ENCODE measurements around the gene ZSWIM8.
"Not testable (repeated sequence)": the region's sequence is repeated elsewhere in the genome, so short reads cannot be mapped to it uniquely, and the experiment has no call there.

ZSWIM8 gene

DNA sequence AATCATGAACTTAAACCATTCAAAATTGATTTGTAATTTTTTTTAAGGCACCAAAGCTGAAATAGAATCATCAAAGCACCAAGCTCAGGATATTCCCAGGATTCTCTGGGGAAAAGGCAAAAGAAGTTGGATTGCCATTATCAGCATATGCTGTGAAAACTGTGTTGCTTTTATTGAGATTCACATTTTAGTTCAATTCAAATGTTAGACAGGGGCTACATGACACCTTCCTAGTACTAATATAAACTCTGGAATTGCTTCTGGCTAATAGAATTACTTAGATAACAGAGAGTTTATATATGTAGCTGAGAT is 30.3 kb downstream of the ZSWIM8 start:
- no peak for DNase-seq

GRCh38 chr10:73816917-73817729 is 31.7 kb downstream of the ZSWIM8 start:
- no peak for DNase-seq

- DNase-seq = no peak
These were observed 32.4 kb downstream of the ZSWIM8 start for GRCh38 chr10:73817826-73818225.

GRCh38 chr10:73818402-73818801 is 33.0 kb downstream of the ZSWIM8 start:
- DNase-seq = no peak

DNA sequence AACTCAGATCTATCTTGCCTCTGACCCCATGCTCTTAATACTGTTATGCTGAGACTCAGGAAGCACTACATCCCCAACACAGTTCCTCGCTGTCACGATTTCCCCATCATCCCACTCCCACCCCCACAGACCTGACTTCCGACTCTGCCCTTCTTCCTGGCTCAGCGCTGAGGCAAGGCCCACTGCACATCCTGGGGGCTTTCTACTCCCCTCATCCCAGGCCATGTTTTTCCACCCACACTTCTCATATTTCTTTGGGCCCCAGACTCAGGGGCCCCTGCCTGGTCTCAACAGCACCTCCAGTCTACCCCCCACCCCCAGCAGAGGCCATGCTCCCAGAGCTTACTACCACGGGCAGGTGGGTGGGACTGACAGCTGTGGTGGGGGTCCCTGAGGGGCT is 33.7 kb downstream of the ZSWIM8 start:
- DNase-seq = no peak

DNA sequence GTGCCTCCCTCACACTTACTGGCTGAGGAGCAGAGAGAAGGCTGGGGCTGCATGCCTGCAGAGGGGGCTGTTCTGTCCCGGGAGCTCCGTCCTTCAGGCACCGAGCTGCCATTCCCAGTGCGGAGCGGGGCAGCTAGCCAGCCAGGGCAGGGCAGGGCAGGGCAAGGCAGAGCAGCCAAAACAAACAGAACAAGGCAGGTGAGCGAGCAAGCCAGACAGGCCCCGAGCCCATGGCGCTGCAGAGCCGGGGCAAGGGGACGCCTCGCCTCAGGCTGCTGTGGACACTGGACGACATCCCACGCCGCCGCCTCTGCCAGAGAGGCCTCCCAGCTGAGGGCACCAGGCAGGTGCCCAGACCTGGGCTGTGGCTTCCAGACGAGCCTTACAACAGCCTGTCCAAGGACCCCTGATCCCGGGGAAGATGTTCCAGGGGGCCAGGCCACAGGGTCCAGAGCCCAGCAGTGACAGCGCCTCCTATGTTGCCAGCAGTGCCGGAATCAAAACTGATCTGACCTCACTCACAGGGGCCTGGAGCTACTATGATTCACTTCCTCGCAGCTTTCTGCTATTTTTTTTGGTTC is 34.2 kb downstream of the ZSWIM8 start:
- DNase-seq = no peak

DNA sequence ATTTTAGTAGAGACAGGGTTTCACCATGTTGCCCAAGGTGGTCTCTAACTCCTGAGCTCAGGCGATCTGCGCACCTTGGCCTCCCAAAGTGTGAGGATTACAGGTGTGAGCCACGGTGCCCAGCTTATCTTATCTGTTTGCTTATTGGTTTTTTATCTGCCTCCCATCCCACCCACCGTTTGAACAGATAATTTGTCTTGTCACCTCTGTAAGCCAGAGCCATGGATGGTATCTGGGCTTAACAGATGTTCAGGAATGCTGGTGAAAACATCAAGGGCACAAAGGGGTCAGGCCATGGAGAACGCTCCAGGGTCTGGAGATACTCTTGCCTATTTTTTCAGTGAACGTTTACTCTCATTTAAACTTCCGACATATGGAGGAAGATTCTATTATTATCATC is 38.0 kb downstream of the ZSWIM8 start:
- DNase-seq = no peak

DNA sequence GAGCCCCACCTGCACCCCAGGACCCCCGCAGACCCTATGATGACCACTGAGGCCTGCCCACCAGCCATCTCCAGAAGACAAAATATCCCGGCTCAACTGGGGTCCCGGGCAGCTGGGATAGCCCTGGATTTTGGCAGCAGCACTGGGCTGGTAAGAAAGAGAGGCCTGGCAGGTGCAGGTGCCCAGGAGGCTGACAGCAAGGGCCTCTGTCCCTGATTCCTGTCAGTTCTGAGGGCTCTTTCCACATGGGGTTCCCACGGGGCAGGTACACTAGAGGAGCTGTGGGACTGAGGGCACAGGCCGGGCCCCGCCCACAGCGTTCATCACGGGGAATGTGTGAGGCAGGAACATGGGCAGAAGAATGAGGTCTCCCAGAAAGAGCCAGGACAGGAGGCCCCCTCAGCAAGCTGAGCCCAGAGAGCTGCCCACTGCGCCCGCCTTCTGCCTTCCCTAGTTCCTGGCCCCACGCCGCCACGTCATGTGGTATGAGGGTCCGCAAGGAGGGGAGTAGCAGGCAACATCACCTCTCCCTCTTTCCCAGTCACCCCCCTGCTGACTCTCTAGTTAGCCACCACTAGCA is 38.8 kb downstream of the ZSWIM8 start:
- DNase-seq = no peak

- DNase-seq = no peak
These were observed 42.1 kb downstream of the ZSWIM8 start for GRCh38 chr10:73827346-73828089.

- no peak for DNase-seq
These were observed 42.8 kb downstream of the ZSWIM8 start for GRCh38 chr10:73828161-73828560.

GRCh38 chr10:73829090-73829489 is 43.7 kb downstream of the ZSWIM8 start:
- not testable (repeated sequence) for DNase-seq

DNA sequence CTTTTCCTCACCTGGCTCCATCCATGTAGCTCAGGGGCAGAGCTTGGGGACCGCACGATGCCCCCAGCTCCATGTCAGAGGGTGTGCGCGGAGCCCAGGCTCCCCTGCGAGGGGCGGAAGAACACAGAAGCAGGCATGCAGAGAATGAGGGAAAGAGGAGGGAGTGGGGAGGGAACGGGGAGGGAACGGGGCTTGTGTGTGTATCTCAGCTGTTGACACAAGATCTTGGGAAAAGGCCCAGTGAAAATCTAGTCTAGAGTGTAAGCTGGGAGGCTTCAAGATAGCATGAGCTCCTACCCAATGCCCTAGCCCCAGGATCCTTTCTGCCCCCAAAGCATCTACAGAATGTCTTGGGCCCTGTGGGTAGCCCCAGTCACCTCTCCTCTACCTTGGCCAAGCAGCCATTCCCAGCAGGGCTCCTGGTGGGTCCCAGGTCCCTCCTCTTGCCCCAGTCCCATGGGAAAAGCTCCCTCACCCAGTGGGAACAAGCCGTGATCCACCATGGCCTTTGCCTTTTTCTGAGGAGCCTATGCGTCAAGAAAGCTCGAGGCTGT is 51.1 kb downstream of the ZSWIM8 start:
- DNase-seq = no peak

DNA sequence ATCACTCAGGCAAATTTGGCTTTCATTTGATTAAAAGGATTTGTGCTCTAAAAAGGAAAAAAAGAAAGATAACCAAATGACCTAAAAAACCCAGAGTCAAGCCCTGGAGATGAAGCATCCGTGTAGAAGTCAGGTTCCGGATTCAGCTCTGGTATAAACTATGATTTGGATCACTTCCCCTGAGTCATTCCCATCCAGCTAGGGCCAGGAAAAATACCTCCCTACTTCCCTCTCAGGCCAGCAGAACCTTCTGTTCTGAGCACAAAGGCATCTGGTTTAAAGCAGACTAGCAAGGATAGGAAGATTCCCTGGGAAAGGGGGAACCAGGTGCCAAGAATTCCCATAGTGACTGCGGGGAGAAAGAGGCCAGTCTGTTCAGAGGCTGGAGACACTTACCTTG is 51.7 kb downstream of the ZSWIM8 start:
- DNase-seq = no peak

GRCh38 chr10:73838008-73838567 is 52.7 kb downstream of the ZSWIM8 start:
- no peak for DNase-seq

GRCh38 chr10:73838827-73839226 is 53.4 kb downstream of the ZSWIM8 start:
- DNase-seq = no peak

GRCh38 chr10:73839276-73839966 is 54.0 kb downstream of the ZSWIM8 start:
- no peak for DNase-seq

DNA sequence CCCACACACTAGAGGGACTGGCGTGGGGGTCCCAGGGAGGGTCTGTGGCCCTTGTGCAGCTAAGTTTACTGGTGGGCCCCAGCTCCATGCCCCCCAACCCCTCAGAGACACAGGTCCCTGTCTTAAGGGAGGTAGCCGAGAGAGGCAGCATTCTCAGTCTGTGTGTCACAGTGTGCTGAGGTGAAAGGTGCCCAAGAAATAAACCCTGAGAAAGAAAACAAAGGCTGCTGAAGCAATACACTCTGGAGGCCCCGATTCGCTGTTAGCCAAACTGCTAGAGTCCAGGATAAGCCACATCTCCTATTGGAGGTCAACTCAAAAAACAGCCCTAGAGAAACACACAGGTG is 54.6 kb downstream of the ZSWIM8 start:
- DNase-seq = no peak

GRCh38 chr10:73840403-73841060 is 55.1 kb downstream of the ZSWIM8 start:
- DNase-seq = no peak

DNA sequence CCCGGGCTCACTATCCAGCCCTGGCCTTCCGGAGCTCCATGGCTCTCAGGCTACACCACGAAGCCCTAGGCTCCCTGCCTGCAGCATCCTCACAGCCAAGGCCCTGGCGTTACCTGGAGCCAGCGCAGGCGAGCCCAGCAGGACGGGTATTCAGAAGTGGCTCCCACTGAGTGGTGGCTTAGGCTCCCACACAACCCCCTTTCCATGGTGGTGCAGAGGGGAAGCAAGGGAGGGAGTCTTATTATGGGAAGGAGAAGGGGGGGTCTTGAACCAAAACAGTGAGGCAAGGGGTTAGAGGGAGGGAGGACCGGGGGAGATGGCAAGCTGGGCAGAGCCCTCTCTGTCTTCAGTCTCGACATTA is 55.6 kb downstream of the ZSWIM8 start:
- DNase-seq = no peak

DNA sequence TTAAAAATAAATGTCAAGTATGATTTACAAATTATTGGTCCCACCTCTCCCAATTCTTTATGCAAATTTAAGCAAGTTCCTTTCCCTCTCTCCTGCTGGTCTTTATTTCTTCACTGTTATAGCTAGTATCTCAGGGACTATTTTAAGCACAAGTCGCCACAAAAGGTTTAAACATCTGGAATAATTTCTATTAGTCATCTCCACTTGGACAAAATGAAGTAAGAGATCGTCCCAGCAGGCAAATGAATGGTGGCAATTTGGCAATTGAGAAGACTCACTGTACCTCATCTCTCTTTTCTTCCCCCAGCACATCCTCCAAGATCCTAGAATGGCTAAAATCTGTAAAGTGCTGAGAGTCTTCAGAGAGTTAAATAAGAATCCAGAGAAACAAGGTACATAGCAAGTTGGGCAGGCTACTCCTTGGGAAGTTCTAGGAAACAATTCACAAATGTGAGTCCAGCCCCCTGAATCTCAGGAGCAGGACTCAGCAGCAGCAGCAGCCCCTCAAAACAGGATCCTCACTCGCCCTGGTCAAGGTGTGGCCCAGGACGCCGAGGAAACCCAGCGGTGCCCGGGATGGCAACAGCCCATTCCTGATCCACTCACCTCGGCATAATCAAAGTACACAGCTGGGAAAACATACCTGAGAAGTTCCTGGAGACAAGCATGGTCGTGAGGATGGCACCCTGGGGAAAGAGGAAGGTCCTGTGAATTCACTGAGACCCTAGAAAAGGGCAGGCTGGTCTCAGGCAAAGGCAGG is 56.3 kb downstream of the ZSWIM8 start:
- DNase-seq = no peak

DNA sequence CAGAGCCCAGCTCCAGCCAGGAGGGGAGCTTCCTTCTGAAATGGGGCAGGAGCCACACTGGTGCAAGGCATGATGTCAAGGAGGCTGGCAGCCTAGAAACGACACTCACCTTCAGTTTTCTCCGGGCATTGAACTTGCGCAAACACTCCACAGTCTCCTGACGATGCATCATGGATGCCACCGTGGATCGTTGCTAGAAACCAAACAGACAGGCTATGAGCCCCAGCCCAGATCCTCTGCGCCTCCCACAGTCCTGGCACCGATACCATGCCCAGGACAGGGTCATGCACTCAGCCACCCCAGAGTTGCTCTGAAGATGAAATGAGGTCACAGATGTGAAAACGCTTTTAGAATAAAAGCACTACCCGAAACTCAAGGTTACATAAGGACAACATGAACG is 56.9 kb downstream of the ZSWIM8 start:
- DNase-seq = no peak
